ENCODE measurements around the gene ZNF607. TPM values are rescaled to one million over a fixed set of nuclear protein-coding genes. Genes with fewer than 3 reads are reported as not detected.
A peak's percentile ranks its signal among the peaks of the same experiment; 100 is the strongest.
"Not testable (repeated sequence)": the region's sequence is repeated elsewhere in the genome, so short reads cannot be mapped to it uniquely, and the experiment has no call there.

ZNF607 gene
- total RNA-seq, 2 donors from 2014 or later = 2.0 to 4.2 TPM

- Histone ChIP-seq H3K36me3 (replicated peaks in 1 of 2; ENCODE audit: insufficient read depth in 1 of 2, low read depth in 2 of 2) (no peaks in the 10 kb centered on the region), H3K4me1 (no peaks in the 10 kb centered on the region), H3K27ac (no peak overlapping the region), H3K9me3 (peaks cover 0 to 5% (median 2%) of the 10 kb centered on the region in 3 donors), H3K4me3 (no peak overlapping the region), H3K27me3 (no peaks in the 10 kb centered on the region)
- TF ChIP-seq CTCF (IDR thresholded peaks at IDR 0.05) (no peak), POLR2A (IDR thresholded peaks at IDR 0.05) (no peak)
- ATAC-seq (no peak), DNase-seq (no peak)
- intact Hi-C loops (cut with DNase I) = no loop called here
- 57 to 61% methylated on average over 3 of the region's 3 CpGs for WGBS, 2 donors
Measured at GRCh38 chr19:37683520-37683919, 36.0 kb downstream of the ZNF607 start.

GRCh38 chr19:37669450-37669914 is 50.1 kb downstream of the ZNF607 start:
- TF ChIP-seq CTCF (IDR thresholded peaks at IDR 0.05) = no peak
- no peak for TF ChIP-seq POLR2A (IDR thresholded peaks at IDR 0.05)
- Histone ChIP-seq H3K27ac (no peak overlapping the region), H3K4me1 (no peaks in the 10 kb centered on the region), H3K9me3 (peaks cover 0 to 44% (median 0%) of the 10 kb centered on the region in 3 donors), H3K27me3 (no peaks in the 10 kb centered on the region), H3K4me3 (no peak overlapping the region), H3K36me3 (replicated peaks in 1 of 2; ENCODE audit: insufficient read depth in 1 of 2, low read depth in 2 of 2) (no peaks in the 10 kb centered on the region)
- intact Hi-C loops (cut with DNase I) = no loop called here
- ATAC-seq (no peak), DNase-seq (no peak)
- 64 to 73% methylated on average over 6 of the region's 6 CpGs for WGBS, 2 donors

- 91 to 96% methylated on average over 8 of the region's 8 CpGs for WGBS, 2 donors
- intact Hi-C loops (cut with DNase I) = loop anchor here (10.0 kb wide), 1 partner anchor 62 kb away; the partner anchor contains the start of genes ZNF540 and ZNF571
- H3K27ac ChIP-seq; DNase-seq; H3K9me3 ChIP-seq; ATAC-seq; H3K4me3 ChIP-seq; H3K27me3 ChIP-seq; H3K36me3 ChIP-seq (replicated peaks in 1 of 2; ENCODE audit: insufficient read depth in 1 of 2, low read depth in 2 of 2): not testable (repeated sequence)
- peaks cover 12% of the 10 kb centered on the region for H3K4me1 ChIP-seq
Measured at GRCh38 chr19:37657157-37657556, 62.4 kb downstream of the ZNF607 start.

- intact Hi-C loops (cut with DNase I) = loop anchor here (10.0 kb wide), 1 partner anchor 61 kb away; the partner anchor contains the start of genes ZNF540 and ZNF571
- Histone ChIP-seq H3K4me1 (peaks cover 12% of the 10 kb centered on the region), H3K9me3 (no peaks in the 10 kb centered on the region), H3K27me3 (no peaks in the 10 kb centered on the region), H3K27ac (peak overlapping the region; percentile 60 to 94 (median 80)), H3K4me3 (peak overlapping the region; percentile 47 to 87), H3K36me3 (replicated peaks in 1 of 2; ENCODE audit: insufficient read depth in 1 of 2, low read depth in 2 of 2) (no peaks in the 10 kb centered on the region)
- WGBS, 2 donors = 0 to 1% methylated on average over 13 to 57 of the region's 57 CpGs
- ATAC-seq (peak; percentile 83), DNase-seq (peak; percentile 79 to 86 (median 84))
- TF ChIP-seq CTCF (IDR thresholded peaks at IDR 0.05) = peak in 1 of 7 experiments; percentile 13
- peak in 1 of 3 donors; percentile 46 for TF ChIP-seq POLR2A (IDR thresholded peaks at IDR 0.05)
Measured at GRCh38 chr19:37655689-37656371, 63.7 kb downstream of the ZNF607 start.

GRCh38 chr19:37655301-37655688 is 64.3 kb downstream of the ZNF607 start, which contains the start of gene ZFP30:
Gene ZFP30, minus strand, starts transcription at chr19:37655465. Its CDS starts 7,643 bp downstream, at chr19:37647822.
- no peaks in the 10 kb centered on the region for H3K9me3 ChIP-seq
- TF ChIP-seq POLR2A (IDR thresholded peaks at IDR 0.05) = peak in 2 of 3 donors; percentile 66 to 72
- TF ChIP-seq CTCF (IDR thresholded peaks at IDR 0.05) = no peak
- peak within 1 kb of the TSS; percentile 47 to 87 for H3K4me3 ChIP-seq
- WGBS, 2 donors = 0% methylated on average over 10 to 16 of the region's 34 CpGs
- peak within 1 kb of the TSS; percentile 60 to 94 (median 80) for H3K27ac ChIP-seq
- H3K36me3 ChIP-seq (replicated peaks in 1 of 2; ENCODE audit: insufficient read depth in 1 of 2, low read depth in 2 of 2) = no peaks in the 10 kb centered on the region
- intact Hi-C loops (cut with DNase I) = loop anchor here (10.0 kb wide), 1 partner anchor 60 kb away; the partner anchor contains the start of genes ZNF540 and ZNF571
- H3K27me3 ChIP-seq = no peaks in the 10 kb centered on the region
- peak; percentile 84 to 89 (median 85) for DNase-seq
- peak; percentile 89 for ATAC-seq
- peaks cover 12% of the 10 kb centered on the region for H3K4me1 ChIP-seq
